ENCODE data around the gene CCDC148.

CCDC148 gene

DNA sequence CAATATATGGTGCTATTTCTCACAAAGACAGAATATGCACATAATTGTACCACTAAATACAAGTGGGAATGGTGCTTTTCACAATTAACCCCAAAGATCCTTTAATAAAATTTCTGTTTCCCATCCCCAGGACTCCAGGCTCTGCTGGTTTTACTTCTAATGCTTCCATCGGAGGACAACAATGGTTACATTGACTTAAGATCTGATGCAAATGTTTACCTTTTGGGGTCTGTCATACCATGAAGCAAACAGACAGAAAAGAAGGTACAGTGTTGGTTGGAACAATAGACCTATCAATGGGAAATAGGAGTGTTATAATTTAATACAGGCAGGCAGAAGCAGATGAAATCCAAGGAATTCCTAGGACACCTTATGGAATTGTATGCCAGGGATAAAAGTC lies 249.2 kb downstream of the CCDC148 start:
- Histone ChIP-seq H3K9me3 (ENCODE audit: insufficient read depth, low read length) (no peaks in the 10 kb centered on the region), H3F3A (ENCODE audit: insufficient read depth) (no peaks in the 10 kb centered on the region), H3K4me2 (ENCODE audit: low read depth, low read length, poor library complexity, severe bottlenecking) (no peak overlapping the region), H3K27ac (ENCODE audit: low read depth, low read length) (no peak overlapping the region), H3K36me3 (ENCODE audit: low read length) (no peaks in the 10 kb centered on the region), H2AFZ (ENCODE audit: low read depth, low read length, severe bottlenecking) (no peak overlapping the region), H3K27me3 (ENCODE audit: low read length) (no peaks in the 10 kb centered on the region), H3K79me2 (ENCODE audit: insufficient read depth, low read length) (no peaks in the 10 kb centered on the region), H3K9ac (ENCODE audit: low read length) (no peak overlapping the region), H3K4me3 (ENCODE audit: insufficient read depth, low read length, poor library complexity, severe bottlenecking) (no peak overlapping the region), H3K9me2 (replicated peaks; ENCODE audit: insufficient read depth, low read length) (no peaks in the 10 kb centered on the region), H4K20me1 (ENCODE audit: low read depth, low read length) (no peaks in the 10 kb centered on the region)
- TF ChIP-seq, protein P1, sequence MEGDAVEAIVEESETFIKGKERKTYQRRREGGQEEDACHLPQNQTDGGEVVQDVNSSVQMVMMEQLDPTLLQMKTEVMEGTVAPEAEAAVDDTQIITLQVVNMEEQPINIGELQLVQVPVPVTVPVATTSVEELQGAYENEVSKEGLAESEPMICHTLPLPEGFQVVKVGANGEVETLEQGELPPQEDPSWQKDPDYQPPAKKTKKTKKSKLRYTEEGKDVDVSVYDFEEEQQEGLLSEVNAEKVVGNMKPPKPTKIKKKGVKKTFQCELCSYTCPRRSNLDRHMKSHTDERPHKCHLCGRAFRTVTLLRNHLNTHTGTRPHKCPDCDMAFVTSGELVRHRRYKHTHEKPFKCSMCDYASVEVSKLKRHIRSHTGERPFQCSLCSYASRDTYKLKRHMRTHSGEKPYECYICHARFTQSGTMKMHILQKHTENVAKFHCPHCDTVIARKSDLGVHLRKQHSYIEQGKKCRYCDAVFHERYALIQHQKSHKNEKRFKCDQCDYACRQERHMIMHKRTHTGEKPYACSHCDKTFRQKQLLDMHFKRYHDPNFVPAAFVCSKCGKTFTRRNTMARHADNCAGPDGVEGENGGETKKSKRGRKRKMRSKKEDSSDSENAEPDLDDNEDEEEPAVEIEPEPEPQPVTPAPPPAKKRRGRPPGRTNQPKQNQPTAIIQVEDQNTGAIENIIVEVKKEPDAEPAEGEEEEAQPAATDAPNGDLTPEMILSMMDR (IDR thresholded peaks at IDR 0.05; ENCODE audit: insufficient read depth, low read length, poor library complexity, severe bottlenecking) = no peak
- no peak for TF ChIP-seq EZH2phosphoT487 (conservative IDR thresholded peaks at IDR 0.05; ENCODE audit: low read length)

DNA sequence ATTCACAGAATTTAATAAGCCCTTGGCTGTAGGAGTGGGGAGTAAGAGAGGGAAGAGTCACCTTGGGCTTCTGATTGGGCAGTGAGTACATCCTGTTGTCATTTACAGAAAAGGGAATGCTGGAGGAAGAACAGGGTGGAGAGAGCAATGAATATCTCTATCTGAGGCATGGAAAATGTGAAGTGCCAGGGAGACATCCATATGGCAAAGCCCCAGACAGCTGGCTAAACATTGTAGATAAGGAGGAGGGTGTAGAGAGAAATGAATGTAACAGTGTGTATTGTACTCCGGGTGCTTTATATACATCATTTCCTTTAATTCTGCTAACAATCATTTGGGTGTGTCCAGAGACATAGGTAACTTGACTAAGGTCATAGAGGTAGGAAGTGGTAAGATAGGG lies 251.3 kb downstream of the CCDC148 start:
- Histone ChIP-seq H3F3A (ENCODE audit: insufficient read depth) (no peaks in the 10 kb centered on the region), H3K9me2 (replicated peaks; ENCODE audit: insufficient read depth, low read length) (no peaks in the 10 kb centered on the region)

DNA sequence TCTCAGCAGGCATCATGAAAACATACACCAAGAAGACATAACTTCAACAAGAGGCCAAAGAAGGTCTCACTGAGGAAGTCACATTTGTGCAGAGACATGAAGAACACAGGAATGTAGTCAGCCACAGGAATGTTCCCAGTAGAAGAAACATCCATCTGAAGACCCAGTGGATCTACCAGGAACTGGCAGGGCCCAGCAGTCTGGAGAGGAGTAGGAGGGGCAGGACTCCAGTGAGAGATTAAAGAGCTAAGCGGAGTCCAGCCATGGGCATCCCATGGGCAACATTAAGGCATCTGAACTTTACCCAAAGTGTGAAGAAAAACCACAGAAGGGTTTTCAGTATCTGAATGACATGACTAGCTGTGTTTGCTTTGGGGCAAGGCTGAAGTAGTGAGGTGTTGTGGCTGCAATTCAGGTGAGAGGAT lies 251.8 kb downstream of the CCDC148 start:
- Histone ChIP-seq H3K36me3 (ENCODE audit: low read length) (no peaks in the 10 kb centered on the region), H3K9me2 (replicated peaks; ENCODE audit: insufficient read depth, low read length) (no peaks in the 10 kb centered on the region), H3K79me2 (ENCODE audit: insufficient read depth, low read length) (no peaks in the 10 kb centered on the region), H3K4me3 (ENCODE audit: insufficient read depth, low read length, poor library complexity, severe bottlenecking) (no peak overlapping the region), H3K27me3 (ENCODE audit: low read length) (no peaks in the 10 kb centered on the region), H2AFZ (ENCODE audit: low read depth, low read length, severe bottlenecking) (no peak overlapping the region), H3K27ac (ENCODE audit: low read depth, low read length) (no peak overlapping the region), H3K9me3 (ENCODE audit: insufficient read depth, low read length) (no peaks in the 10 kb centered on the region), H3F3A (ENCODE audit: insufficient read depth) (no peaks in the 10 kb centered on the region), H3K9ac (ENCODE audit: low read length) (no peak overlapping the region), H4K20me1 (ENCODE audit: low read depth, low read length) (no peaks in the 10 kb centered on the region), H3K4me2 (ENCODE audit: low read depth, low read length, poor library complexity, severe bottlenecking) (no peak overlapping the region)
- TF ChIP-seq, protein P1 (IDR thresholded peaks at IDR 0.05; ENCODE audit: insufficient read depth, low read length, poor library complexity, severe bottlenecking) = no peak
- no peak for TF ChIP-seq EZH2phosphoT487 (conservative IDR thresholded peaks at IDR 0.05; ENCODE audit: low read length)

More for the DNA sequence above, 251.3 kb downstream of the CCDC148 start:
- Histone ChIP-seq H3K27me3 (ENCODE audit: low read length) (no peaks in the 10 kb centered on the region), H3K9me3 (ENCODE audit: insufficient read depth, low read length) (no peaks in the 10 kb centered on the region), H3K9ac (ENCODE audit: low read length) (no peak overlapping the region), H2AFZ (ENCODE audit: low read depth, low read length, severe bottlenecking) (no peak overlapping the region), H3K36me3 (ENCODE audit: low read length) (no peaks in the 10 kb centered on the region), H3K27ac (ENCODE audit: low read depth, low read length) (no peak overlapping the region), H3K4me2 (ENCODE audit: low read depth, low read length, poor library complexity, severe bottlenecking) (no peak overlapping the region), H3K4me3 (ENCODE audit: insufficient read depth, low read length, poor library complexity, severe bottlenecking) (no peak overlapping the region), H4K20me1 (ENCODE audit: low read depth, low read length) (no peaks in the 10 kb centered on the region), H3K79me2 (ENCODE audit: insufficient read depth, low read length) (no peaks in the 10 kb centered on the region)
- TF ChIP-seq EZH2phosphoT487 (conservative IDR thresholded peaks at IDR 0.05; ENCODE audit: low read length) = no peak
- TF ChIP-seq, protein P1 (IDR thresholded peaks at IDR 0.05; ENCODE audit: insufficient read depth, low read length, poor library complexity, severe bottlenecking) = no peak
